ENCODE measurements around the gene LMNTD1. TPM values are rescaled to one million over a fixed set of nuclear protein-coding genes. Genes with fewer than 3 reads are reported as not detected.

Gene LMNTD1
- total RNA-seq, 2 experiments from 2014 or later = not detected

- no peak overlapping the region for H3K4me3 ChIP-seq (ENCODE audit: low read depth, low read length, poor library complexity, severe bottlenecking)
- no peaks in the 10 kb centered on the region for H4K20me1 ChIP-seq (ENCODE audit: insufficient read depth, low read length)
- no peaks in the 10 kb centered on the region for H3K4me1 ChIP-seq (ENCODE audit: insufficient read depth, low read length, poor library complexity, severe bottlenecking)
- POLR2A ChIA-PET = no interaction called here
- H3K9me2 ChIP-seq (ENCODE audit: insufficient read depth, low read length) = no peaks in the 10 kb centered on the region
- no peak overlapping the region for H3K4me2 ChIP-seq (ENCODE audit: low read length)
- H3K36me3 ChIP-seq (ENCODE audit: insufficient read depth, low read length) = no peaks in the 10 kb centered on the region
- H3K79me2 ChIP-seq (ENCODE audit: insufficient read depth, low read depth, low read length) = no peaks in the 10 kb centered on the region
- intact Hi-C loops (cut with micrococcal nuclease; ENCODE audit: unreplicated experiment) = no loop called here
- no peak for DNase-seq (ENCODE audit: low spot score)
- BruUV-seq (replicated peaks) = no TSS peak
- CTCF ChIA-PET (ENCODE audit: unreplicated experiment) = no interaction called here
- no peak overlapping the region for H3K27ac ChIP-seq (ENCODE audit: low read depth, low read length, poor library complexity, severe bottlenecking)
- no peak overlapping the region for H2AFZ ChIP-seq (ENCODE audit: low read length)
- H3K9me3 ChIP-seq (ENCODE audit: low read length) = no peaks in the 10 kb centered on the region
- TF ChIP-seq CTCF (conservative IDR thresholded peaks at IDR 0.05; ENCODE audit: low read length) = no peak
- TF ChIP-seq EZH2phosphoT487 (IDR thresholded peaks at IDR 0.05; ENCODE audit: borderline replicate concordance, low read depth, low read length) = no peak
Observed at GRCh38 chr12:25495331-25496097, 57.6 kb downstream of the LMNTD1 start.

GRCh38 chr12:25494926-25495325 is 58.2 kb downstream of the LMNTD1 start:
- Histone ChIP-seq H3K79me2 (ENCODE audit: insufficient read depth, low read depth, low read length) (no peaks in the 10 kb centered on the region), H2AFZ (ENCODE audit: low read length) (no peak overlapping the region), H3K27ac (ENCODE audit: low read depth, low read length, poor library complexity, severe bottlenecking) (no peak overlapping the region), H3K9me2 (ENCODE audit: insufficient read depth, low read length) (no peaks in the 10 kb centered on the region), H3K36me3 (ENCODE audit: insufficient read depth, low read length) (no peaks in the 10 kb centered on the region), H3K4me3 (ENCODE audit: low read depth, low read length, poor library complexity, severe bottlenecking) (no peak overlapping the region), H3K4me1 (ENCODE audit: insufficient read depth, low read length, poor library complexity, severe bottlenecking) (no peaks in the 10 kb centered on the region), H3K4me2 (ENCODE audit: low read length) (no peak overlapping the region), H4K20me1 (ENCODE audit: insufficient read depth, low read length) (no peaks in the 10 kb centered on the region), H3K9me3 (ENCODE audit: low read length) (no peaks in the 10 kb centered on the region)
- TF ChIP-seq CTCF (conservative IDR thresholded peaks at IDR 0.05; ENCODE audit: low read length) = no peak
- TF ChIP-seq EZH2phosphoT487 (IDR thresholded peaks at IDR 0.05; ENCODE audit: borderline replicate concordance, low read depth, low read length) = no peak
- BruUV-seq (replicated peaks) = no TSS peak
- intact Hi-C loops (cut with micrococcal nuclease; ENCODE audit: unreplicated experiment) = no loop called here
- no peak for DNase-seq (ENCODE audit: low spot score)
- POLR2A ChIA-PET = interaction anchor here (0.6 kb wide), 1 partner anchor 551 kb away, joined by 3 read pairs; no protein-coding TSS in a partner anchor
- CTCF ChIA-PET (ENCODE audit: unreplicated experiment) = no interaction called here

- BruUV-seq (replicated peaks) = no TSS peak
- Histone ChIP-seq H3K36me3 (ENCODE audit: insufficient read depth, low read length) (no peaks in the 10 kb centered on the region), H3K79me2 (ENCODE audit: insufficient read depth, low read depth, low read length) (no peaks in the 10 kb centered on the region), H3K27ac (ENCODE audit: low read depth, low read length, poor library complexity, severe bottlenecking) (no peak overlapping the region), H4K20me1 (ENCODE audit: insufficient read depth, low read length) (no peaks in the 10 kb centered on the region), H3K4me2 (ENCODE audit: low read length) (no peak overlapping the region), H2AFZ (ENCODE audit: low read length) (no peak overlapping the region), H3K9me3 (ENCODE audit: low read length) (no peaks in the 10 kb centered on the region), H3K4me3 (ENCODE audit: low read depth, low read length, poor library complexity, severe bottlenecking) (no peak overlapping the region), H3K4me1 (ENCODE audit: insufficient read depth, low read length, poor library complexity, severe bottlenecking) (no peaks in the 10 kb centered on the region), H3K9me2 (ENCODE audit: insufficient read depth, low read length) (no peaks in the 10 kb centered on the region)
- DNase-seq (ENCODE audit: low spot score) = no peak
- ChIA-PET POLR2A (no interaction called here), CTCF (ENCODE audit: unreplicated experiment) (no interaction called here)
- intact Hi-C loops (cut with micrococcal nuclease; ENCODE audit: unreplicated experiment) = no loop called here
- TF ChIP-seq CTCF (conservative IDR thresholded peaks at IDR 0.05; ENCODE audit: low read length) (no peak), EZH2phosphoT487 (IDR thresholded peaks at IDR 0.05; ENCODE audit: borderline replicate concordance, low read depth, low read length) (no peak)
Observed at GRCh38 chr12:25493682-25494081, 59.4 kb downstream of the LMNTD1 start.
